Measurements from ENCODE around the gene BRIP1.
"Not testable (repeated sequence)": the region's sequence is repeated elsewhere in the genome, so short reads cannot be mapped to it uniquely, and the experiment has no call there.

DNA sequence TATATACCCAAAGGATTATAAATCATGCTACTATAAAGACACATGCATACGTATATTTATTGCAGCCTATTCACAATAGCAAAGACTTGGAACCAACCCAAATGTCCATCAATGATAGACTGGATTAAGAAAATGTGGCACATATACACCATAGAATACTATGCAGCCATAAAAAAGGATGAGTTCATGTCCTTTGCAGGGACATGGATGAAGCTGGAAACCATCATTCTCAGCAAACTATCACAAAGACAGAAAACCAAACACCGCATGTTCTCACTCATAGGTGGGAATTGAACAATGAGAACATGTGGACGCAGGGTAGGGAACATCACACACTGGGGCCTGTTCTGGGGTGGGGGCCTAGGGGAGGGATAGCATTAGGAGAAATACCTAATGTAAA, 89.2 kb downstream of the BRIP1 start:
- TF ChIP-seq POLR2A (IDR thresholded peaks at IDR 0.05): not testable (repeated sequence)
- TF ChIP-seq, protein P1, sequence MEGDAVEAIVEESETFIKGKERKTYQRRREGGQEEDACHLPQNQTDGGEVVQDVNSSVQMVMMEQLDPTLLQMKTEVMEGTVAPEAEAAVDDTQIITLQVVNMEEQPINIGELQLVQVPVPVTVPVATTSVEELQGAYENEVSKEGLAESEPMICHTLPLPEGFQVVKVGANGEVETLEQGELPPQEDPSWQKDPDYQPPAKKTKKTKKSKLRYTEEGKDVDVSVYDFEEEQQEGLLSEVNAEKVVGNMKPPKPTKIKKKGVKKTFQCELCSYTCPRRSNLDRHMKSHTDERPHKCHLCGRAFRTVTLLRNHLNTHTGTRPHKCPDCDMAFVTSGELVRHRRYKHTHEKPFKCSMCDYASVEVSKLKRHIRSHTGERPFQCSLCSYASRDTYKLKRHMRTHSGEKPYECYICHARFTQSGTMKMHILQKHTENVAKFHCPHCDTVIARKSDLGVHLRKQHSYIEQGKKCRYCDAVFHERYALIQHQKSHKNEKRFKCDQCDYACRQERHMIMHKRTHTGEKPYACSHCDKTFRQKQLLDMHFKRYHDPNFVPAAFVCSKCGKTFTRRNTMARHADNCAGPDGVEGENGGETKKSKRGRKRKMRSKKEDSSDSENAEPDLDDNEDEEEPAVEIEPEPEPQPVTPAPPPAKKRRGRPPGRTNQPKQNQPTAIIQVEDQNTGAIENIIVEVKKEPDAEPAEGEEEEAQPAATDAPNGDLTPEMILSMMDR (IDR thresholded peaks at IDR 0.05): not testable (repeated sequence)

Measured in lower leg skin (tissue), 3 donors.